Measurements from ENCODE around the gene GPBP1.
"Not testable (repeated sequence)": the region's sequence is repeated elsewhere in the genome, so short reads cannot be mapped to it uniquely, and the experiment has no call there.

Gene GPBP1

GRCh38 chr5:57173319-57174127, at the start of gene GPBP1:
TSS of gene GPBP1 (plus strand) at chr5:57174059. CDS start at chr5:57214131, 40,072 bp downstream.
- TF ChIP-seq POLR2A (IDR thresholded peaks at IDR 0.05; ENCODE audit: low read length) (peak; percentile 69), GATA1 (IDR thresholded peaks at IDR 0.05; ENCODE audit: low read depth, low read length) (no peak)
- peak; percentile 99 to 100 for DNase-seq

GRCh38 chr5:57128325-57128724, 45.5 kb upstream of the GPBP1 start:
- DNase-seq = no peak
- TF ChIP-seq POLR2A (IDR thresholded peaks at IDR 0.05; ENCODE audit: low read length) (no peak), GATA1 (IDR thresholded peaks at IDR 0.05; ENCODE audit: low read depth, low read length) (no peak)

- no peak for TF ChIP-seq GATA1 (IDR thresholded peaks at IDR 0.05; ENCODE audit: low read depth, low read length)
Observed at GRCh38 chr5:57133574-57133973, 40.3 kb upstream of the GPBP1 start.

GRCh38 chr5:57137401-57137800, 36.5 kb upstream of the GPBP1 start:
- TF ChIP-seq POLR2A (IDR thresholded peaks at IDR 0.05; ENCODE audit: low read length) (no peak), GATA1 (IDR thresholded peaks at IDR 0.05; ENCODE audit: low read depth, low read length) (no peak)

More at GRCh38 chr5:57133574-57133973, 40.3 kb upstream of the GPBP1 start:
- no peak for DNase-seq

GRCh38 chr5:57152316-57152715, 21.5 kb upstream of the GPBP1 start:
- DNase-seq = no peak
- no peak for TF ChIP-seq GATA1 (IDR thresholded peaks at IDR 0.05; ENCODE audit: low read depth, low read length)
- no peak for TF ChIP-seq POLR2A (IDR thresholded peaks at IDR 0.05; ENCODE audit: low read length)

More at GRCh38 chr5:57137401-57137800, 36.5 kb upstream of the GPBP1 start:
- no peak for DNase-seq

GRCh38 chr5:57155033-57155432, 18.8 kb upstream of the GPBP1 start:
- TF ChIP-seq POLR2A (IDR thresholded peaks at IDR 0.05; ENCODE audit: low read length) (no peak), GATA1 (IDR thresholded peaks at IDR 0.05; ENCODE audit: low read depth, low read length) (no peak)
- peak in 1 of 2 experiments; percentile 8 for DNase-seq

- TF ChIP-seq GATA1 (IDR thresholded peaks at IDR 0.05; ENCODE audit: low read depth, low read length) = no peak
- TF ChIP-seq POLR2A (IDR thresholded peaks at IDR 0.05; ENCODE audit: low read length) = no peak
- DNase-seq = no peak
Observed at GRCh38 chr5:57157131-57157530, 16.7 kb upstream of the GPBP1 start.

GRCh38 chr5:57157666-57158065, 16.2 kb upstream of the GPBP1 start:
- DNase-seq = no peak
- TF ChIP-seq GATA1 (IDR thresholded peaks at IDR 0.05; ENCODE audit: low read depth, low read length) (no peak), POLR2A (IDR thresholded peaks at IDR 0.05; ENCODE audit: low read length) (no peak)

- TF ChIP-seq POLR2A (IDR thresholded peaks at IDR 0.05; ENCODE audit: low read length) (no peak), GATA1 (IDR thresholded peaks at IDR 0.05; ENCODE audit: low read depth, low read length) (no peak)
- DNase-seq = peak; percentile 24 to 71
Observed at GRCh38 chr5:57163553-57164006, 10.3 kb upstream of the GPBP1 start.

- no peak for TF ChIP-seq POLR2A (IDR thresholded peaks at IDR 0.05; ENCODE audit: low read length)
- no peak for TF ChIP-seq GATA1 (IDR thresholded peaks at IDR 0.05; ENCODE audit: low read depth, low read length)
- no peak for DNase-seq
Observed at GRCh38 chr5:57164124-57164523, 9.7 kb upstream of the GPBP1 start.

- not testable (repeated sequence) for DNase-seq
Observed at GRCh38 chr5:57165171-57165570, 8.7 kb upstream of the GPBP1 start.

- TF ChIP-seq GATA1 (IDR thresholded peaks at IDR 0.05; ENCODE audit: low read depth, low read length) (no peak), POLR2A (IDR thresholded peaks at IDR 0.05; ENCODE audit: low read length) (no peak)
- no peak for DNase-seq
Observed at GRCh38 chr5:57166276-57166675, 7.6 kb upstream of the GPBP1 start.

GRCh38 chr5:57167201-57167600, 6.7 kb upstream of the GPBP1 start:
- DNase-seq = no peak
- no peak for TF ChIP-seq GATA1 (IDR thresholded peaks at IDR 0.05; ENCODE audit: low read depth, low read length)

GRCh38 chr5:57170116-57170515, 3.7 kb upstream of the GPBP1 start:
- DNase-seq = not testable (repeated sequence)

GRCh38 chr5:57171816-57172465, 1.9 kb upstream of the GPBP1 start:
- TF ChIP-seq POLR2A (IDR thresholded peaks at IDR 0.05; ENCODE audit: low read length) = no peak
- TF ChIP-seq GATA1 (IDR thresholded peaks at IDR 0.05; ENCODE audit: low read depth, low read length) = no peak
- peak; percentile 18 to 40 for DNase-seq

Measured in erythroblast (primary cell).